D721Med (cell line): ENCODE data around the gene PIMREG.

Source experiments
- DNase-seq: peaks from one replicate; pipeline ENCODE4 v3.0.0; 2011; ENCODE audit warnings: low spot score; ENCODE audit not compliant: insufficient read length
- FAIRE-seq: peaks from 2 replicates; lab custom pipeline; 2011; peaks lifted over from hg19 to GRCh38; lab: Jason Lieb, UNC
- CTCF ChIP-seq: IDR thresholded peaks from 2 replicates; pipeline ENCODE4 v1.5.1; 2012; ENCODE audit warnings: mild to moderate bottlenecking, control low read depth; ENCODE audit not compliant: insufficient read depth; ENCODE audit errors: missing control alignments

Gene PIMREG

GRCh38 chr17:6443692-6444570 lies at the start of gene PIMREG:
PIMREG (plus strand) TSS chr17:6444455; CDS start chr17:6445111, 656 bp downstream.
- no peak for TF ChIP-seq CTCF
- DNase-seq (peak; percentile 96), FAIRE-seq (no peak)

DNA sequence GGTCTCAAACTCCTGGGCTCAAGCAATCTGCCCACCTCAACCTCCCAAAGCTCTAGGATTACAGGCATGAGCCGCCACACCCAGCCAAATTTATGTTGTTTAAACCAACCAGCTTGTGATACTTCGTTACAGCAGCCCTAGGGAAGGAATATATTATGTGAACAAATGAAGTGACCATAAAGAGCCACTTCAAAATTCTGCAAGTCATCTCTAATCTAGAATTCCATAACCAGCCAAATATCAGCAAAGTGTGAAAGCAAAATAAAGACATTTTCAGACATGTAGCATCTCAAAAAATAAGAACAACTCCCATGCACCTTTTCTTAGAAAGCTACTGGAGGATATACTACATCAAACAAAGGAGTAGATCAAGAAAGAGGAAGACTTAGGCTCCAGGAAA lies 45.3 kb upstream of the PIMREG start:
- DNase-seq (no peak), FAIRE-seq (no peak)
- no peak for TF ChIP-seq CTCF

DNA sequence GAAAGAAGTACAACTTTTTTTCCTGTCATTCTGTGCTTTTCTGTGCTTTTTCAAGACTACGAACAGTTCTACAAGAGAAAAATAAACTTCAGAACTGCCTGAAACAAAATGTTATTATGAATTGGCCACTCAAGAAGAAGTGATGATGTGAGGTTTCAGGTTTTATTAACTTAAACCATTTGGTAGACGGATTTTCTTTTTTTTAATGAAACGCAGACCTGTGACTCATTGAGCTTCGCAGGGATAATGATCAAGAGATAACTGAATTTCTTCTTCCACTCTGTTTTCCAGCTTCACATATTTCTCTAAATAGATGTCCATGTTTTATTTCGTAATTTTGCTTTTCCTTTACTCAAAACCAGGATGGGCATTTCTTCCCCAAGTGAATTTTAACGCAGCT lies 42.0 kb upstream of the PIMREG start:
- no peak for FAIRE-seq
- TF ChIP-seq CTCF: no peak
- DNase-seq: no peak

GRCh38 chr17:6408276-6408675 lies 36.0 kb upstream of the PIMREG start:
- FAIRE-seq: no peak
- DNase-seq: no peak
- no peak for TF ChIP-seq CTCF

DNA sequence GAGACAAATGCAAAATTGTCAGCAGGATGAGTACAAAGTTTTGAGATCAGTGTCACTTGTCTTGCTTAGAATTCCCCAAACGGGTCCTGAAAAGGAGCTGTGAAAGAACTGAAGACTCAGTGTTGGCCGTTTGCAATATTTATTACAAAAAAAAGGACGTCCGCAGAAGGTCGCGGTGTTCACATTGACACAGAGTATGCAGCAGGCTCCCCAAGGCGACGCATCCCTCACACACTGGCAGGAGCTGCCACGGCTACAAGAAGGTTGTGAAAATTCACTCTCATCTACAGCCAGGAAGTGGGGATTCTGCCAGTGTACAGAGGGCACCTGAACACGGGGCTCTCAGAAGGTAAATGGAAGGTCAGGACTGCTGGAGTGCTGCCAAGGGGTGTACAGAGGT lies 35.5 kb upstream of the PIMREG start:
- no peak for TF ChIP-seq CTCF
- FAIRE-seq (no peak), DNase-seq (no peak)

- FAIRE-seq: peak; percentile 44
- peak; percentile 58 for DNase-seq
- peak; percentile 36 for TF ChIP-seq CTCF
These were observed 31.2 kb upstream of the PIMREG start for GRCh38 chr17:6413065-6413464.

GRCh38 chr17:6415616-6416015 lies 28.6 kb upstream of the PIMREG start:
- FAIRE-seq: no peak
- no peak for DNase-seq
- no peak for TF ChIP-seq CTCF
